Trophoblast cell (in vitro differentiated cells and primary cell): ENCODE data around the gene EXOC1.

Experiments
- DNase-seq, 2 donors: peaks; one replicate each; pipeline ENCODE4 v3.0.0-alpha.2; 2016
- H2AFZ ChIP-seq: 2 replicates; pipeline ENCODE4 v1.6.1; 2013; ENCODE audit warnings: low read length, moderate library complexity, mild to moderate bottlenecking; ENCODE audit not compliant: insufficient read depth, poor library complexity
- H2AK5ac ChIP-seq: 2 replicates; pipeline ENCODE4 v1.6.1; 2013; ENCODE audit warnings: mild to moderate bottlenecking, low read length
- H2BK120ac ChIP-seq: 2 replicates; pipeline ENCODE4 v1.6.1; 2013; ENCODE audit warnings: low read length, mild to moderate bottlenecking, moderate library complexity; ENCODE audit not compliant: insufficient read depth, poor library complexity
- H2BK12ac ChIP-seq: 2 replicates; pipeline ENCODE4 v1.6.1; 2013; ENCODE audit warnings: mild to moderate bottlenecking, low read length, moderate library complexity
- H2BK5ac ChIP-seq: 2 replicates; pipeline ENCODE4 v1.6.1; 2013; ENCODE audit warnings: low read length, low read depth, moderate library complexity, mild to moderate bottlenecking; ENCODE audit not compliant: poor library complexity
- H3K14ac ChIP-seq: 2 replicates; pipeline ENCODE4 v1.6.1; 2013; ENCODE audit warnings: mild to moderate bottlenecking, low read length
- H3K18ac ChIP-seq: 2 replicates; pipeline ENCODE4 v1.6.1; 2013; ENCODE audit warnings: mild to moderate bottlenecking, low read length
- H3K23ac ChIP-seq: 2 replicates; pipeline ENCODE4 v1.6.1; 2013; ENCODE audit warnings: low read length
- H3K27ac ChIP-seq: 2 replicates; pipeline ENCODE4 v1.5.1; 2013; ENCODE audit warnings: low read depth, mild to moderate bottlenecking, inconsistent platforms, low read length, moderate library complexity
- H3K27me3 ChIP-seq: 2 replicates; pipeline ENCODE4 v1.6.1; 2013; ENCODE audit warnings: inconsistent platforms, mild to moderate bottlenecking, low read length, moderate library complexity; ENCODE audit not compliant: insufficient read depth
- H3K36me3 ChIP-seq, 2 experiments: 1 replicate in 1 of 2; 2 replicates in 1 of 2; pipeline ENCODE4 v1.6.1; 2013; ENCODE audit warnings: low read length in 2 of 2, mild to moderate bottlenecking in 2 of 2, moderate library complexity in 1 of 2; ENCODE audit not compliant: insufficient read depth in 2 of 2, control insufficient read depth in 1 of 2
- H3K4ac ChIP-seq: 2 replicates; pipeline ENCODE4 v1.6.1; 2013; ENCODE audit warnings: low read depth, mild to moderate bottlenecking, low read length, moderate library complexity
- H3K4me1 ChIP-seq, 2 experiments: 1 replicate in 1 of 2; 2 replicates in 1 of 2; pipeline ENCODE4 v1.6.1; 2013; ENCODE audit warnings: low read length in 2 of 2, mild to moderate bottlenecking in 2 of 2, moderate library complexity in 1 of 2; ENCODE audit not compliant: insufficient read depth in 2 of 2, control insufficient read depth in 1 of 2
- H3K4me2 ChIP-seq: 2 replicates; pipeline ENCODE4 v1.6.1; 2013; ENCODE audit warnings: inconsistent platforms, mild to moderate bottlenecking, low read length, moderate library complexity
- H3K4me3 ChIP-seq: 2 replicates; pipeline ENCODE4 v1.5.1; 2013; ENCODE audit warnings: mild to moderate bottlenecking, low read depth, low read length, inconsistent platforms
- H3K79me1 ChIP-seq: one replicate; pipeline ENCODE4 v1.6.1; 2013; ENCODE audit warnings: low read length
- H3K79me2 ChIP-seq: 2 replicates; pipeline ENCODE4 v1.6.1; 2013; ENCODE audit warnings: low read length, mild to moderate bottlenecking; ENCODE audit not compliant: control insufficient read depth, insufficient read depth, poor library complexity
- H3K9ac ChIP-seq: 2 replicates; pipeline ENCODE4 v1.6.1; 2013; ENCODE audit warnings: mild to moderate bottlenecking, low read length
- H3K9me3 ChIP-seq: 2 replicates; pipeline ENCODE4 v1.6.1; 2013; ENCODE audit warnings: low read depth, mild to moderate bottlenecking, control low read depth, inconsistent platforms, low read length; ENCODE audit not compliant: insufficient read depth
- H4K12ac ChIP-seq: 2 replicates; pipeline ENCODE4 v1.6.1; 2013; ENCODE audit warnings: low read depth, mild to moderate bottlenecking, low read length, moderate library complexity
- H4K8ac ChIP-seq: 2 replicates; pipeline ENCODE4 v1.6.1; 2013; ENCODE audit warnings: low read depth, mild to moderate bottlenecking, low read length, moderate library complexity
- H4K91ac ChIP-seq: one replicate; pipeline ENCODE4 v1.6.1; 2013; ENCODE audit warnings: low read depth, mild to moderate bottlenecking, low read length, moderate library complexity
- WGBS: extraction: QIAGEN DNeasy Blood & Tissue Kit; methylation state at CpG from one replicate; pipeline ENCODE4 v1.1.7; 2013; ENCODE audit warnings: missing lambda C conversion rate; ENCODE audit not compliant: insufficient read length, insufficient coverage; ENCODE audit errors: extremely low coverage; 5-methylcytosine and 5-hydroxymethylcytosine counted together

Gene EXOC1

GRCh38 chr4:55817691-55818090 is 35.8 kb upstream of the EXOC1 start:
- no peak overlapping the region for H3K14ac ChIP-seq
- WGBS: no CpG with 5 or more reads among the region's 3 CpGs
- H3K27me3 ChIP-seq: no peaks in the 10 kb centered on the region
- DNase-seq: peak in 1 of 2 donors; percentile 9
- no peak overlapping the region for H3K18ac ChIP-seq
- H3K9ac ChIP-seq: no peak overlapping the region
- H3K4me2 ChIP-seq: no peak overlapping the region
- no peaks in the 10 kb centered on the region for H3K79me2 ChIP-seq
- no peak overlapping the region for H2BK5ac ChIP-seq
- H4K91ac ChIP-seq: no peak overlapping the region
- H3K23ac ChIP-seq: no peak overlapping the region
- no peak overlapping the region for H4K8ac ChIP-seq
- H4K12ac ChIP-seq: no peak overlapping the region
- no peak overlapping the region for H3K4me3 ChIP-seq
- H3K27ac ChIP-seq: no peak overlapping the region
- no peak overlapping the region for H2BK12ac ChIP-seq
- H3K36me3 ChIP-seq: no peaks in the 10 kb centered on the region
- no peak overlapping the region for H2AK5ac ChIP-seq
- no peak overlapping the region for H2AFZ ChIP-seq
- no peaks in the 10 kb centered on the region for H3K79me1 ChIP-seq
- H3K4me1 ChIP-seq: no peaks in the 10 kb centered on the region
- H2BK120ac ChIP-seq: no peak overlapping the region
- no peaks in the 10 kb centered on the region for H3K9me3 ChIP-seq
- no peak overlapping the region for H3K4ac ChIP-seq

- no peak within 1 kb of the TSS for H2AK5ac ChIP-seq
- H3K9me3 ChIP-seq: no peaks in the 10 kb centered on the region
- peak within 1 kb of the TSS; percentile 52 for H3K4me2 ChIP-seq
- no peaks in the 10 kb centered on the region for H3K27me3 ChIP-seq
- no peaks in the 10 kb centered on the region for H3K79me2 ChIP-seq
- H2BK120ac ChIP-seq: no peak within 1 kb of the TSS
- H3K9ac ChIP-seq: no peak within 1 kb of the TSS
- H3K36me3 ChIP-seq: no peaks in the 10 kb centered on the region
- peak within 1 kb of the TSS; percentile 24 for H2AFZ ChIP-seq
- no peak within 1 kb of the TSS for H2BK5ac ChIP-seq
- H4K91ac ChIP-seq: no peak within 1 kb of the TSS
- H2BK12ac ChIP-seq: no peak within 1 kb of the TSS
- no peak within 1 kb of the TSS for H4K12ac ChIP-seq
- no peak within 1 kb of the TSS for H3K27ac ChIP-seq
- H3K4me3 ChIP-seq: no peak within 1 kb of the TSS
- no peak within 1 kb of the TSS for H3K4ac ChIP-seq
- H3K14ac ChIP-seq: no peak within 1 kb of the TSS
- no peak for DNase-seq
- H3K79me1 ChIP-seq: no peaks in the 10 kb centered on the region
- H4K8ac ChIP-seq: no peak within 1 kb of the TSS
- no peak within 1 kb of the TSS for H3K23ac ChIP-seq
- no peaks in the 10 kb centered on the region for H3K4me1 ChIP-seq
- no CpG with 5 or more reads among the region's 13 CpGs for WGBS
- no peak within 1 kb of the TSS for H3K18ac ChIP-seq
These were observed 33.8 kb upstream of the EXOC1 start, which contains the start of gene EXOC1L for GRCh38 chr4:55819634-55820033. EXOC1L (plus strand) TSS chr4:55819790; CDS start chr4:55820027, 237 bp downstream.

- Histone ChIP-seq H3K14ac (no peak overlapping the region), H3K18ac (no peak overlapping the region), H3K27ac (no peak overlapping the region), H3K36me3 (no peaks in the 10 kb centered on the region), H2AFZ (no peak overlapping the region), H3K9ac (no peak overlapping the region), H3K79me1 (no peaks in the 10 kb centered on the region), H2BK5ac (no peak overlapping the region), H2AK5ac (no peak overlapping the region), H3K4me1 (no peaks in the 10 kb centered on the region), H3K79me2 (no peaks in the 10 kb centered on the region), H3K4ac (no peak overlapping the region), H3K4me2 (no peak overlapping the region), H4K91ac (no peak overlapping the region), H3K9me3 (no peaks in the 10 kb centered on the region), H3K4me3 (no peak overlapping the region), H3K27me3 (no peaks in the 10 kb centered on the region), H3K23ac (no peak overlapping the region), H2BK120ac (no peak overlapping the region), H4K12ac (no peak overlapping the region), H4K8ac (no peak overlapping the region), H2BK12ac (no peak overlapping the region)
- no CpG with 5 or more reads among the region's 2 CpGs for WGBS
- DNase-seq: no peak
These were observed 33.2 kb upstream of the EXOC1 start for GRCh38 chr4:55820279-55820678.

GRCh38 chr4:55822329-55822728 is 31.1 kb upstream of the EXOC1 start:
- Histone ChIP-seq H3K4me1 (no peaks in the 10 kb centered on the region), H3K27me3 (no peaks in the 10 kb centered on the region), H4K91ac (no peak overlapping the region), H2AFZ (no peak overlapping the region), H3K23ac (no peak overlapping the region), H3K79me1 (no peaks in the 10 kb centered on the region), H4K8ac (no peak overlapping the region), H3K27ac (no peak overlapping the region), H3K79me2 (no peaks in the 10 kb centered on the region), H3K14ac (no peak overlapping the region), H3K18ac (no peak overlapping the region), H3K9me3 (no peaks in the 10 kb centered on the region), H2BK5ac (no peak overlapping the region), H2BK12ac (no peak overlapping the region), H3K9ac (no peak overlapping the region), H2BK120ac (no peak overlapping the region), H3K36me3 (no peaks in the 10 kb centered on the region), H3K4me3 (no peak overlapping the region), H3K4ac (no peak overlapping the region), H4K12ac (no peak overlapping the region), H2AK5ac (no peak overlapping the region), H3K4me2 (no peak overlapping the region)
- DNase-seq: no peak
- WGBS: no CpG with 5 or more reads among the region's 3 CpGs
